Gastrocnemius medialis (tissue), 4 donors: ENCODE results near the gene BHMT2.

ENCODE experiments used
- CTCF ChIP-seq, 5 experiments: fragments of 450-650 bp in 3 of 5; fragments of 200-600 bp in 2 of 5; sonication (generic) in 2 of 5; IDR thresholded peaks in 4 of 5; conservative IDR thresholded peaks in 1 of 5; 1 replicate in 4 of 5; 2 replicates in 1 of 5; pipeline ENCODE4 v1.5.1; 2016 to 2019; ENCODE audit warnings: antibody characterized with exemption in 5 of 5, mild to moderate bottlenecking in 3 of 5, moderate library complexity in 3 of 5
- POLR2A ChIP-seq, 2 donors: fragments of 450-650 bp; IDR thresholded peaks; one replicate each; pipeline ENCODE4 v1.6.1; 2017; ENCODE audit warnings: antibody characterized with exemption in 2 of 2, mild to moderate bottlenecking in 2 of 2, moderate library complexity in 2 of 2

DNA sequence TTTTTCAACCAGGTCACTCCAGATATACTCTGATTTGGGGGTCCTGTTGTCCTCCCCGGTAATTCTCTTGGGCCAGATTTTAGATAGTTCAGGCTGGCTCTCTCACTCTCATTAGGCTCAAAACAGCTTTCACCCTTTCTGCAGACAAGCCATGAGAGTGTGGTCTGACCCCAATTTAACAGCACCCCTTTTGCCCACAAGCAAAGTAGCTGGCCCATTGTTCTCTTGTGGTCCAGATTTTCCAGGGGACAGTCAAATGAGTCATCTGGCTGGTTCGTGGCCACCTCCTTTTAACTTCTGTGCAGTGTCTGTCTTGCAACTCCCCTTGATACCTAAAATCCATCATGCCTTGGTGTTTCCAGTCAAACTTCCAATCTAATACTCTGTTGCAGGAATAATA is 16.5 kb downstream of the BHMT2 start:
- TF ChIP-seq CTCF (IDR thresholded peaks at IDR 0.05 in 4 of 5, conservative IDR thresholded peaks at IDR 0.05 in 1 of 5) (no peak), POLR2A (IDR thresholded peaks at IDR 0.05) (no peak)
